Measurements from ENCODE around the gene PPM1F.

PPM1F gene

GRCh38 chr22:21948390-21948789 is 4.3 kb downstream of the PPM1F start:
- Histone ChIP-seq H3K18ac (ENCODE audit: low read depth in 1 of 2, low read length in 2 of 2) (no peak overlapping the region), H3K14ac (ENCODE audit: low read length in 2 of 2) (no peak overlapping the region), H3K79me1 (replicated peaks; ENCODE audit: low read length, poor library complexity, severe bottlenecking) (peaks cover 41% of the 10 kb centered on the region), H3K4me3 (ENCODE audit: insufficient read depth in 1 of 2, low read depth in 1 of 2, low read length in 2 of 2) (no peak overlapping the region), H3K27ac (ENCODE audit: low read length, poor library complexity, severe bottlenecking) (no peak overlapping the region), H4K8ac (ENCODE audit: low read length) (no peak overlapping the region), H3K36me3 (ENCODE audit: control insufficient read depth in 1 of 2, insufficient read depth in 2 of 2, low read depth in 1 of 2, low read length in 2 of 2) (peaks cover 28% of the 10 kb centered on the region in 2 experiments), H3K9me3 (ENCODE audit: control insufficient read depth, low read length) (no peaks in the 10 kb centered on the region), H2BK12ac (ENCODE audit: low read length in 2 of 2) (no peak overlapping the region), H3K4me1 (ENCODE audit: control insufficient read depth, insufficient read depth, low read depth, low read length) (peaks cover 27% of the 10 kb centered on the region), H4K91ac (ENCODE audit: low read length) (peak overlapping the region; percentile 40), H3K27me3 (ENCODE audit: control insufficient read depth in 1 of 2, insufficient read depth in 1 of 2, low read length in 2 of 2) (no peaks in the 10 kb centered on the region), H2BK15ac (ENCODE audit: low read depth, poor library complexity, severe bottlenecking) (no peak overlapping the region), H2BK5ac (ENCODE audit: low read depth, low read length, poor library complexity, severe bottlenecking) (no peak overlapping the region), H2BK120ac (ENCODE audit: low read depth, low read length) (no peak overlapping the region), H2AK5ac (ENCODE audit: low read length, severe bottlenecking) (peak overlapping the region; percentile 37), H2AFZ (ENCODE audit: low read depth, low read length) (no peak overlapping the region), H3K9ac (ENCODE audit: low read length) (peak overlapping the region; percentile 86), H3K4me2 (ENCODE audit: low read length, poor library complexity, severe bottlenecking) (no peak overlapping the region), H3K4ac (ENCODE audit: low read depth in 1 of 2, low read length in 2 of 2) (no peak overlapping the region), H3K23ac (ENCODE audit: low read length in 2 of 2) (no peak overlapping the region)
- DNase-seq: no peak
- WGBS: 86% methylated on average over 8 of the region's 8 CpGs

- no peak overlapping the region for H3K14ac ChIP-seq (ENCODE audit: low read length in 2 of 2)
- peak overlapping the region; percentile 9 for H4K91ac ChIP-seq (ENCODE audit: low read length)
Observed at GRCh38 chr22:21947040-21948014, 5.3 kb downstream of the PPM1F start.

DNA sequence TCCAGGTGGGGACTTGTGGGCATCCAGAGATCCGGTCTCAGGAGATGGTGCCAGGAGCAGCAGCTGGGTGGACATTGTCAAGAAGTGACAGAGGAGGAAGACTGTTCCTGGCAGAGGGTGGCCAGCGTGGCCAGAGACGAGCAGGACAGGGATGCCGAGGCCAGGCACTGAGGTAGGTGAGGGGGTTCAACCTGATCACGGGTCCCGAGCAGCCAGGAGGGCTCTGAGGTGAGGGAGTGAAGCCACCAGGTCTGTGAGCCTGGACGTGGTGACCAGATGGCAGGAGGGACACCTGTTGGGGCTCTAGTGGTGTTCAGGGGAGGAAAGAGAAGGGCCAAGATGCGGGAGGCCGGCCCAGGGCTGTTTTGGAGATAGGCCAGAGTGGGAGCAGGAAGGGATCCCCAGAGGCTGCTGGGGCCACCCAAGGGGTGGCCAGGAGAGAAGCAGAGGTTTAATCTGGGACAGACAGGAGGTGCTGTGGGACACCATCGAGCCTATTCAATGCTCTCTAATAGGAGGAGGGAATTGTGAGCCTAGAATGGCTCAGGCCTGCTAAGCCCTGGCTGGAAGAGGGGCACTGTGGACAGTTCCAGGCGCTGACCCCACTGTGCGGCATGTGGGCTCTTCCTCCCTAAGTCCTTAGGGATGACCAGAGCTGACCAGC is 6.3 kb downstream of the PPM1F start:
- Histone ChIP-seq H3K36me3 (ENCODE audit: control insufficient read depth in 1 of 2, insufficient read depth in 2 of 2, low read depth in 1 of 2, low read length in 2 of 2) (peaks cover 31 to 34% of the 10 kb centered on the region in 2 experiments), H3K4me3 (ENCODE audit: insufficient read depth in 1 of 2, low read depth in 1 of 2, low read length in 2 of 2) (no peak overlapping the region), H3K4me2 (ENCODE audit: low read length, poor library complexity, severe bottlenecking) (no peak overlapping the region), H3K27ac (ENCODE audit: low read length, poor library complexity, severe bottlenecking) (no peak overlapping the region), H3K4ac (ENCODE audit: low read depth in 1 of 2, low read length in 2 of 2) (no peak overlapping the region), H3K9ac (ENCODE audit: low read length) (peak overlapping the region; percentile 86), H3K4me1 (ENCODE audit: control insufficient read depth, insufficient read depth, low read depth, low read length) (peaks cover 40% of the 10 kb centered on the region), H2BK12ac (ENCODE audit: low read length in 2 of 2) (peak overlapping the region in 1 of 2 experiments; percentile 10), H3K9me3 (ENCODE audit: control insufficient read depth, low read length) (no peaks in the 10 kb centered on the region), H3K14ac (ENCODE audit: low read length in 2 of 2) (no peak overlapping the region), H2AFZ (ENCODE audit: low read depth, low read length) (no peak overlapping the region), H3K27me3 (ENCODE audit: control insufficient read depth in 1 of 2, insufficient read depth in 1 of 2, low read length in 2 of 2) (no peaks in the 10 kb centered on the region), H2AK5ac (ENCODE audit: low read length, severe bottlenecking) (peak overlapping the region; percentile 65), H3K18ac (ENCODE audit: low read depth in 1 of 2, low read length in 2 of 2) (no peak overlapping the region), H3K23ac (ENCODE audit: low read length in 2 of 2) (no peak overlapping the region), H4K91ac (ENCODE audit: low read length) (no peak overlapping the region), H3K79me1 (replicated peaks; ENCODE audit: low read length, poor library complexity, severe bottlenecking) (peaks cover 43% of the 10 kb centered on the region), H2BK120ac (ENCODE audit: low read depth, low read length) (no peak overlapping the region), H2BK5ac (ENCODE audit: low read depth, low read length, poor library complexity, severe bottlenecking) (no peak overlapping the region), H4K8ac (ENCODE audit: low read length) (peak overlapping the region; percentile 10), H2BK15ac (ENCODE audit: low read depth, poor library complexity, severe bottlenecking) (no peak overlapping the region)
- no peak for DNase-seq
- WGBS: 94% methylated on average over 12 of the region's 12 CpGs

More at GRCh38 chr22:21947040-21948014, 5.3 kb downstream of the PPM1F start:
- Histone ChIP-seq H3K36me3 (ENCODE audit: control insufficient read depth in 1 of 2, insufficient read depth in 2 of 2, low read depth in 1 of 2, low read length in 2 of 2) (peaks cover 28% of the 10 kb centered on the region in 2 experiments), H3K4me2 (ENCODE audit: low read length, poor library complexity, severe bottlenecking) (no peak overlapping the region), H3K4ac (ENCODE audit: low read depth in 1 of 2, low read length in 2 of 2) (peak overlapping the region in 1 of 2 experiments; percentile 39), H2AK5ac (ENCODE audit: low read length, severe bottlenecking) (peak overlapping the region; percentile 65), H3K79me1 (replicated peaks; ENCODE audit: low read length, poor library complexity, severe bottlenecking) (peaks cover 41% of the 10 kb centered on the region), H3K9me3 (ENCODE audit: control insufficient read depth, low read length) (no peaks in the 10 kb centered on the region), H3K4me1 (ENCODE audit: control insufficient read depth, insufficient read depth, low read depth, low read length) (peaks cover 37% of the 10 kb centered on the region), H3K18ac (ENCODE audit: low read depth in 1 of 2, low read length in 2 of 2) (peak overlapping the region in 1 of 2 experiments; percentile 23), H3K27me3 (ENCODE audit: control insufficient read depth in 1 of 2, insufficient read depth in 1 of 2, low read length in 2 of 2) (no peaks in the 10 kb centered on the region), H2BK12ac (ENCODE audit: low read length in 2 of 2) (peak overlapping the region in 1 of 2 experiments; percentile 55), H2BK120ac (ENCODE audit: low read depth, low read length) (peak overlapping the region; percentile 9), H3K9ac (ENCODE audit: low read length) (peak overlapping the region; percentile 86), H3K27ac (ENCODE audit: low read length, poor library complexity, severe bottlenecking) (peak overlapping the region; percentile 68), H3K23ac (ENCODE audit: low read length in 2 of 2) (no peak overlapping the region), H2BK5ac (ENCODE audit: low read depth, low read length, poor library complexity, severe bottlenecking) (no peak overlapping the region), H2BK15ac (ENCODE audit: low read depth, poor library complexity, severe bottlenecking) (peak overlapping the region; percentile 17), H3K4me3 (ENCODE audit: insufficient read depth in 1 of 2, low read depth in 1 of 2, low read length in 2 of 2) (no peak overlapping the region), H2AFZ (ENCODE audit: low read depth, low read length) (no peak overlapping the region), H4K8ac (ENCODE audit: low read length) (peak overlapping the region; percentile 10)
- peak; percentile 70 for DNase-seq
- 76% methylated on average over 11 of the region's 16 CpGs for WGBS

Measured in mesenchymal stem cell (in vitro differentiated cells and primary cell).